ENCODE measurements around the gene EYA2.

GRCh38 chr20:46900086-46900485 lies 5.4 kb downstream of the EYA2 start:
- TF ChIP-seq, protein P1, sequence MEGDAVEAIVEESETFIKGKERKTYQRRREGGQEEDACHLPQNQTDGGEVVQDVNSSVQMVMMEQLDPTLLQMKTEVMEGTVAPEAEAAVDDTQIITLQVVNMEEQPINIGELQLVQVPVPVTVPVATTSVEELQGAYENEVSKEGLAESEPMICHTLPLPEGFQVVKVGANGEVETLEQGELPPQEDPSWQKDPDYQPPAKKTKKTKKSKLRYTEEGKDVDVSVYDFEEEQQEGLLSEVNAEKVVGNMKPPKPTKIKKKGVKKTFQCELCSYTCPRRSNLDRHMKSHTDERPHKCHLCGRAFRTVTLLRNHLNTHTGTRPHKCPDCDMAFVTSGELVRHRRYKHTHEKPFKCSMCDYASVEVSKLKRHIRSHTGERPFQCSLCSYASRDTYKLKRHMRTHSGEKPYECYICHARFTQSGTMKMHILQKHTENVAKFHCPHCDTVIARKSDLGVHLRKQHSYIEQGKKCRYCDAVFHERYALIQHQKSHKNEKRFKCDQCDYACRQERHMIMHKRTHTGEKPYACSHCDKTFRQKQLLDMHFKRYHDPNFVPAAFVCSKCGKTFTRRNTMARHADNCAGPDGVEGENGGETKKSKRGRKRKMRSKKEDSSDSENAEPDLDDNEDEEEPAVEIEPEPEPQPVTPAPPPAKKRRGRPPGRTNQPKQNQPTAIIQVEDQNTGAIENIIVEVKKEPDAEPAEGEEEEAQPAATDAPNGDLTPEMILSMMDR (IDR thresholded peaks at IDR 0.05), result no peak
- TF ChIP-seq POLR2A (IDR thresholded peaks at IDR 0.05), result no peak
